AG08396 (cell line): ENCODE data around the gene OTOP2.

ENCODE experiments used
- DNase-seq: peaks from one replicate; pipeline ENCODE4 v3.0.0; 2012; ENCODE audit warnings: low spot score, mixed read lengths

Gene OTOP2

DNA sequence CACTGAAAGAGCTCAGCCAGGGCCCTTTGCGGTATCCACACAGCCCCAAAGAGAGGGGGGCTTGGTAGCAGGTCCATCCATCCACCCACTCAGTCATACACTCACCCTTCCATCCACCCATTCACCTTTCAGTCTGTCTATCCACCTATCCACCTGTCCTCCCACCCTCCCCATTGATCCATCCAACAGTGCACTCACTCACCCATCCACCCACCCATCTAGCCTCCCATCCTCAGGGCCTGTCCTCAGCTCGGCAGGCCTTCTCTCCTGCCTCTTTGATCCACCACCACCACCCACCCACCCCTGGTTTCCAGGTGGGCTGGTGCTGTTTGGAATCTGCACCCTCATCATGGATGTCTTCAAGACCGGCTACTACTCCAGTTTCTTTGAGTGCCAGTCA lies 1.2 kb downstream of the OTOP2 start:
- DNase-seq, result no peak

GRCh38 chr17:74928786-74929185 lies 4.7 kb downstream of the OTOP2 start:
- no peak for DNase-seq

GRCh38 chr17:74930535-74931036 lies 6.5 kb downstream of the OTOP2 start:
- no peak for DNase-seq

GRCh38 chr17:74935048-74935447 lies 11.0 kb downstream of the OTOP2 start:
- no peak for DNase-seq

GRCh38 chr17:74935585-74936469 lies 11.8 kb downstream of the OTOP2 start, which contains the start of gene OTOP3:
OTOP3 (plus strand) TSS chr17:74935898; CDS start chr17:74935922, 24 bp downstream.
- DNase-seq, result no peak

GRCh38 chr17:74936470-74936799 lies 12.4 kb downstream of the OTOP2 start:
- no peak for DNase-seq

GRCh38 chr17:74937064-74938051 lies 13.3 kb downstream of the OTOP2 start:
- DNase-seq, result no peak

- DNase-seq, result no peak
Measured at GRCh38 chr17:74938194-74938950, 14.3 kb downstream of the OTOP2 start.

GRCh38 chr17:74939534-74939933 lies 15.5 kb downstream of the OTOP2 start:
- DNase-seq, result no peak

- no peak for DNase-seq
Measured at GRCh38 chr17:74941128-74941725, 17.2 kb downstream of the OTOP2 start.

- no peak for DNase-seq
Measured at GRCh38 chr17:74943808-74944522, 19.9 kb downstream of the OTOP2 start.

GRCh38 chr17:74945543-74945942 lies 21.5 kb downstream of the OTOP2 start:
- DNase-seq, result no peak

GRCh38 chr17:74946641-74947040 lies 22.6 kb downstream of the OTOP2 start:
- no peak for DNase-seq

- no peak for DNase-seq
Measured at GRCh38 chr17:74947041-74947754, 23.1 kb downstream of the OTOP2 start.

- DNase-seq, result no peak
Measured at GRCh38 chr17:74949455-74950115, 25.5 kb downstream of the OTOP2 start.

DNA sequence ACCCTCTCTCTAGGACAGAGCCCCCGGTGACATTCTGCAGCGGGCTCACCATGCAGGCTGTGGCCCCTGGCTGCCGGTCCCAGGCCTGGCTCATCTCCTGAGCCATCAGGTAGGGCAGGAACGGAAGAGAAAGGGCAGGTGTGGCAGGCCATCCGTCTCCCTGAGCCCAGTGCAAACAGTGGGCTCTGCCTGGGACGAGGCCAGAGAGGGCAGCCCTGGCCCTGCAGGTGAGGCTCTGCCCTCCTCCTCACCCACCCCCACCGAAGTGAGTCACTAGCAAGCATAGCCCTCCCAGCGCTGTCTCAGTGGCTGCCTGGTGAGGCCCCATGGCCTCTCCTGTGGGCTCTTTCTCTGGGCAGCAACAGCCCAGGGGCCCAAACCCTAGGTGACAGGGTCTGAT lies 26.1 kb downstream of the OTOP2 start:
- DNase-seq, result no peak

GRCh38 chr17:74951065-74951464 lies 27.0 kb downstream of the OTOP2 start:
- DNase-seq, result no peak

DNA sequence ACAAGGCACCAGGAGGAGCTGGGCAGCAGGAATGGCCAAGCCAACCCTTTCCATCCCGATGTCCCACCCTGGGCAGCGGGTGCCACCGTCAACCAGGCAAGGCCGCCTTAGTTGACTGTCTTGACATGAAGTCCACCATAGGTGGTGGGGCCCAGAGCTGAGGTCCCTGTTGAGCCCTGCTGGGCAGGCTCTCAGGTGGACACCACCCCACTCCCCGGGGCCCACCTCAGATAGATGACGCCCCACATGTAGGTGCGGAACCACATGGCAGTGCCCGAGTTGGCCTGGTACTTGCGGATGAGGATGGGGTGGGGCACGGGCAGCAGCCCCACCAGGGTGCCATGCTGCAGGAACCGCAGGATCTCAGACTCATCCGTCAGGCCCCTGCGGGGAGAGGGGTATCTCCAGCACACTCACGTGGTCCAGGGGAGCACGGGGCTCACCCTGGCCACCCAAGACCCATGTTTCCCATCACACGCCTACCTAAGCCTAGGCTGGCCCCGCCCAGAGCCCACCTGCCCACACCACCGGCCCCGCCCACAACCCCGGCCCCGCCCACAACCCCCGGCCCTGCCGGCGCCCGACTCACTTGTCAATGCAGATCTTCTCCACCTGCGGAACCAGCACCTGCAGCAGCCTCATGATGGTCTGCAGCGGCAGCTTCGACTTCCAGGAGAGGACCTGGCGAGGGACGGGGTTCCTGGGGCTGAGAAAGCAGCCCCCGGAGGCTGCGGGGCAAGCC lies 27.8 kb downstream of the OTOP2 start:
- no peak for DNase-seq
